Stomach (tissue), 9 donors: ENCODE measurements around the gene SLC8A3. TPM values are rescaled to one million over a fixed set of nuclear protein-coding genes. Genes with fewer than 3 reads are reported as not detected.

Experiments
- DNase-seq, 2 donors: peaks; one replicate each; pipeline versions ENCODE4 v3.0.0 to v3.0.0-alpha.2; 2013 to 2019
- H3K27ac ChIP-seq, 5 donors: fragments of 200-600 bp in 4 of 5; sonication (generic) in 4 of 5; one replicate each; pipeline ENCODE4 v1.5.1; 2013 to 2019; ENCODE audit warnings: mild to moderate bottlenecking in 1 of 5, moderate library complexity in 1 of 5
- H3K27me3 ChIP-seq, 3 donors: fragments of 200-600 bp; sonication (generic); one replicate each; pipeline ENCODE4 v1.5.1; 2017 to 2019; ENCODE audit warnings: mixed run types in 1 of 3
- H3K36me3 ChIP-seq, 4 donors: fragments of 200-600 bp; sonication (generic); 1 replicate in 3 of 4; 2 replicates in 1 of 4; pipeline ENCODE4 v1.5.1; 2016 to 2019
- H3K4me1 ChIP-seq, 4 donors: fragments of 200-600 bp; sonication (generic); one replicate each; pipeline ENCODE4 v1.5.1; 2016 to 2019
- H3K4me3 ChIP-seq, 4 donors: fragments of 200-600 bp; sonication (generic) in 3 of 4; one replicate each; pipeline ENCODE4 v1.5.1; 2016 to 2019; ENCODE audit warnings: mild to moderate bottlenecking in 1 of 4
- H3K9me3 ChIP-seq, 4 donors: fragments of 200-600 bp; sonication (generic); one replicate each; pipeline ENCODE4 v1.5.1; 2016 to 2019
- EP300 ChIP-seq: sonication (generic); formaldehyde crosslinking; IDR thresholded peaks from one replicate; pipeline ENCODE4 v1.6.1; 2017; ENCODE audit warnings: antibody characterized with exemption
- POLR2A ChIP-seq, 4 donors: fragments of 450-650 bp; IDR thresholded peaks; one replicate each; pipeline ENCODE4 v1.6.1; 2016; ENCODE audit warnings: antibody characterized with exemption in 4 of 4, control low read depth in 2 of 4, mild to moderate bottlenecking in 1 of 4, moderate library complexity in 1 of 4
- POLR2AphosphoS5 ChIP-seq, 3 donors: sonication (generic); formaldehyde crosslinking; IDR thresholded peaks; one replicate each; pipeline ENCODE4 v1.6.1; 2016; ENCODE audit warnings: antibody characterized with exemption in 3 of 3
- WGBS, 5 donors: extraction: QIAGEN DNeasy Blood & Tissue Kit in 3 of 5; methylation state at CpG; one replicate each; pipeline versions ENCODE4 v1.1.5 to v1.1.7; 2013 to 2018; 5-methylcytosine and 5-hydroxymethylcytosine counted together
- intact Hi-C: fragments of 100-400 bp; cut with DNase I; formaldehyde crosslinking; loops from one replicate; pipeline ENCODE4 v1.15.1; 2023; ENCODE audit warnings: low total_unique reads
- polyA plus RNA-seq, 3 donors: library from polyadenylated mRNA; stranded (reverse); fragments of 200-250 nt; gene quantifications; one replicate each; pipeline ENCODE4 v1.2.3, GENCODE V29; 2013
- total RNA-seq, 5 donors: library from RNA; depleted of rRNA; stranded (reverse); fragments of >200 nt; gene quantifications; one replicate each; pipeline versions ENCODE4 v1.1.0 to v1.2.3, GENCODE V29; 2014 to 2016
- TF ChIP-seq, protein P1 (sequence below), 7 experiments: fragments of 450-650 bp in 4 of 7; fragments of 200-600 bp in 3 of 7; sonication (generic) in 3 of 7; IDR thresholded peaks; one replicate each; pipeline ENCODE4 v1.5.1; 2016 to 2019; ENCODE audit warnings: antibody characterized with exemption in 7 of 7, control low read depth in 2 of 7, mild to moderate bottlenecking in 1 of 7
- donor health status: healthy with polysubstance abuse.
- donor health status: Bipolar disorder and iron deficiency.
- donor health status: healthy.

SLC8A3 gene
- total and polyA plus RNA-seq, 8 donors, result 0.03 to 2.4 (median 0.87) TPM; not detected in 1

DNA sequence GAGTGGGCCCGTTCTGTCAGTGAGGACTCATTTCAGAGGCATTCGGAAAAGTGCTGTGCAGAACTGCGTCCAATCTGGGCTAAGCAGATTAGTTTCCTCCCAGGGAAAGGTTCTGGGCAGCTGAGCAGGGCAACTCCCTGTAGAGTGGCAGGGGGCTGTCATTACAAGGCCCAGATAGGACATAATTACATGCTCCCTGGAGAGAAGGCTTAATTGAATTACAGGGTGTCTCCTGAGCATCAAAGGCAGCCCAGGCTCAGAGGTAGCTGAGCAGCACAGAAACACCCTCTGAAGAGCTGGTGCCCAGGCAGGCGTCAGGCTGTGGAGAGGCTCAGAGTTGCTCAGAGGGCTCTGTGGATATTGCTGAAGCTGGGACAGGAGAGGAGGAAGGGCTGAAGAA is 36.0 kb downstream of the SLC8A3 start:
- Histone ChIP-seq H3K36me3 (no peaks in the 10 kb centered on the region), H3K4me3 (no peak overlapping the region), H3K4me1 (no peaks in the 10 kb centered on the region), H3K27ac (no peak overlapping the region), H3K9me3 (no peaks in the 10 kb centered on the region), H3K27me3 (peaks cover 0 to 21% (median 0%) of the 10 kb centered on the region in 3 donors)
- DNase-seq, result no peak
- TF ChIP-seq POLR2AphosphoS5 (IDR thresholded peaks at IDR 0.05), result no peak
- no peak for TF ChIP-seq EP300
- no peak for TF ChIP-seq POLR2A (IDR thresholded peaks at IDR 0.05)
- TF ChIP-seq, protein P1, sequence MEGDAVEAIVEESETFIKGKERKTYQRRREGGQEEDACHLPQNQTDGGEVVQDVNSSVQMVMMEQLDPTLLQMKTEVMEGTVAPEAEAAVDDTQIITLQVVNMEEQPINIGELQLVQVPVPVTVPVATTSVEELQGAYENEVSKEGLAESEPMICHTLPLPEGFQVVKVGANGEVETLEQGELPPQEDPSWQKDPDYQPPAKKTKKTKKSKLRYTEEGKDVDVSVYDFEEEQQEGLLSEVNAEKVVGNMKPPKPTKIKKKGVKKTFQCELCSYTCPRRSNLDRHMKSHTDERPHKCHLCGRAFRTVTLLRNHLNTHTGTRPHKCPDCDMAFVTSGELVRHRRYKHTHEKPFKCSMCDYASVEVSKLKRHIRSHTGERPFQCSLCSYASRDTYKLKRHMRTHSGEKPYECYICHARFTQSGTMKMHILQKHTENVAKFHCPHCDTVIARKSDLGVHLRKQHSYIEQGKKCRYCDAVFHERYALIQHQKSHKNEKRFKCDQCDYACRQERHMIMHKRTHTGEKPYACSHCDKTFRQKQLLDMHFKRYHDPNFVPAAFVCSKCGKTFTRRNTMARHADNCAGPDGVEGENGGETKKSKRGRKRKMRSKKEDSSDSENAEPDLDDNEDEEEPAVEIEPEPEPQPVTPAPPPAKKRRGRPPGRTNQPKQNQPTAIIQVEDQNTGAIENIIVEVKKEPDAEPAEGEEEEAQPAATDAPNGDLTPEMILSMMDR (IDR thresholded peaks at IDR 0.05), result no peak
- 65 to 74% (median 71%) methylated on average over 3 to 4 of the region's 4 CpGs for WGBS, 5 donors
- intact Hi-C loops, result no loop called here

DNA sequence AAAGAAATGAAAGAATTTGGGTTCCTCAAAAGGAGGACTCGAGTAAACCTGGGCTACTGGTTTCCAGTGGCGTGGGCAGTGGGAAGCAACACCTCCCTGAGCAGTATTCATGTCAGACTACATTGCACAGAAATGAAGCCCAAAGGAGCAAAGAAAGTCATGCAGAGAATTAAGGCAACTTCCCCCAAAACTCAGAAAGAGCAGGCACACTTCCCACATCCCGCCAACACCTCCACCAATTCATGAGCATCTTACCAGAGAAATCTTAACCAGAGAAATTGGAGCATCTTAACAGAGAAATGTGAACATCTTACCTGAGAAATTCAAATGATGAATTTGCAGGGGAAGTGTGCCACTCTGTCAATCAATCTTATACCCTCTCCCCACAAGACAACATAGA is 36.7 kb downstream of the SLC8A3 start:
- H3K36me3 ChIP-seq, result no peaks in the 10 kb centered on the region
- intact Hi-C loops, result no loop called here
- no peak for DNase-seq
- no peaks in the 10 kb centered on the region for H3K9me3 ChIP-seq
- H3K27me3 ChIP-seq, result peaks cover 0 to 24% (median 0%) of the 10 kb centered on the region in 3 donors
- no peak overlapping the region for H3K4me3 ChIP-seq
- no peaks in the 10 kb centered on the region for H3K4me1 ChIP-seq
- 73 to 87% (median 85%) methylated on average over 3 of the region's 3 CpGs for WGBS, 5 donors
- TF ChIP-seq, protein P1 (IDR thresholded peaks at IDR 0.05), result no peak
- TF ChIP-seq POLR2AphosphoS5 (IDR thresholded peaks at IDR 0.05), result no peak
- no peak for TF ChIP-seq EP300
- TF ChIP-seq POLR2A (IDR thresholded peaks at IDR 0.05), result no peak
- no peak overlapping the region for H3K27ac ChIP-seq

DNA sequence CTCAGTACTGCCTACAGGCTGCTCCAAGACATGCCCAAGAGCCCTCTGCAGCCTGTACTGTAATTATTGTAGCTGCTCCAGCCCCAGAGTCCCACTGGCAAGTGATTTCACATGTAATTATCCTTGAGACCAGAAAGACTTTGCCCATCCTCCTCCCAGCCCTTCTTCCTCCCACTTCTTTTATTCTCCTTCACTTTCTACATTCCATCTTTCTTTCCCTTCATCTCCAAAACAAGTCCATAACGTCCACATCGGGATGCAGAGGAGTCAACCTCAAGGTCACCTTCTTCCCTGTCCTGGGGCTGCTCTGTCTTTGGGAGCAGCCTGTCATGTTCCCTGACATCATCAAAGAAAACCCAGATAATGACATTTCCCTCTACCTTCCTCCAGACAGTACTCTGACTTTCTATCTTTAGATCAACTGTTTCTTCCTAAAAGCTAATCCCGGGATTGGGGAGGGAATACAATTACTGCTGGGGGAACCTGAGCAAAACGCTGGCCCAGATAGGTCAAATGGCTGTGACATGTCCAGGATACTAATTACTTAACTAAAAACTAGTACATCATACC is 39.1 kb downstream of the SLC8A3 start:
- H3K4me3 ChIP-seq, result no peak overlapping the region
- no peak overlapping the region for H3K27ac ChIP-seq
- 44 to 85% (median 75%) methylated on average over 4 of the region's 4 CpGs for WGBS, 5 donors
- DNase-seq, result no peak
- H3K36me3 ChIP-seq, result no peaks in the 10 kb centered on the region
- intact Hi-C loops, result no loop called here
- no peak for TF ChIP-seq POLR2A (IDR thresholded peaks at IDR 0.05)
- TF ChIP-seq EP300, result no peak
- TF ChIP-seq, protein P1 (IDR thresholded peaks at IDR 0.05), result no peak
- TF ChIP-seq POLR2AphosphoS5 (IDR thresholded peaks at IDR 0.05), result no peak
- H3K27me3 ChIP-seq, result peaks cover 0 to 27% (median 0%) of the 10 kb centered on the region in 3 donors
- H3K4me1 ChIP-seq, result no peaks in the 10 kb centered on the region
- no peaks in the 10 kb centered on the region for H3K9me3 ChIP-seq

DNA sequence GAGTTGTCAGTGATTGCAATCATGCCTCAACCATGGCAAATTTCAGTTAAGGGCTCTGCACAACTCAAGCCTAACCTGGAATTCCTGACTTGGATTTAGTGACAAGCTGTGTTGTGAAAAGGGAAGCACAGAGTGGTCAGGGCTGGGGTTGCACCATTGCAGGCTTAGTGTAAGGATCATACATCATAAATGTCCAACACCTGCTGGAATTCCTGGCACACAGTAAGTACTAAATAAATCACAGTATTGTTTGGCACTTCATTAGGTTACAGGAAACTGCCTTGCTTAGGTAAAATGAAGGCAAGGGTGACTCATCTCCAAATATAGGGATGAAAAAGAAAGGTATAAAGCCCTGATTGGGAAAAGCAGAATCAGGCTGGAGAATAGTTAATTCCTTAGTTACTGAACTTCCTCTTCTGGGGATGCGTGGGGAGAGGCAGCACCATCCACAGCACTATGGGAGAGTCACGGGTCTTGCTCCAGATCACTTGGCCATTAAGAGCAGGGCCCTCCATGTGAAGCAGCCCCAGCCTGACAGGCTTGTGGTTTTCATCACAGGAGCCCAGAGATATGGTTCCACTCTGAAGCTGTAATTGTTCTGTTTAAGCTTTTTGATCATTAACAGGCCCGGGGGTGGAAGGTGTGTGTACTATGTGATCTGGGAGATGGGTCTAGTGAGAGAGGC is 39.7 kb downstream of the SLC8A3 start:
- WGBS, 5 donors, result 43 to 68% (median 48%) methylated on average over 3 of the region's 3 CpGs
- intact Hi-C loops, result no loop called here

More for the DNA sequence above, 39.7 kb downstream of the SLC8A3 start:
- Histone ChIP-seq H3K27me3 (peaks cover 0 to 27% (median 0%) of the 10 kb centered on the region in 3 donors), H3K36me3 (no peaks in the 10 kb centered on the region), H3K9me3 (no peaks in the 10 kb centered on the region), H3K4me3 (no peak overlapping the region), H3K4me1 (no peaks in the 10 kb centered on the region), H3K27ac (no peak overlapping the region)
- TF ChIP-seq, protein P1 (IDR thresholded peaks at IDR 0.05), result no peak
- no peak for TF ChIP-seq POLR2A (IDR thresholded peaks at IDR 0.05)
- no peak for TF ChIP-seq POLR2AphosphoS5 (IDR thresholded peaks at IDR 0.05)
- TF ChIP-seq EP300, result no peak
- peak in 1 of 2 donors; percentile 5 for DNase-seq
